Neural cell (in vitro differentiated cells): ENCODE data around the gene DIP2C. TPM values are rescaled to one million over a fixed set of nuclear protein-coding genes. Genes with fewer than 3 reads are reported as not detected.

ENCODE experiments used
- H2AFZ ChIP-seq: fragments of 200-600, 300-800 bp; sonication (generic), shearing (Covaris generic); 2 replicates; pipeline ENCODE4 v1.6.0; 2014; ENCODE audit warnings: low read depth, mild to moderate bottlenecking, antibody characterized with exemption, low read length, moderate library complexity
- H3F3A ChIP-seq: fragments of 200-600 bp; shearing (Covaris generic); 2 replicates; pipeline ENCODE4 v1.6.1; 2016; ENCODE audit warnings: mild to moderate bottlenecking, moderate library complexity, mixed read lengths, antibody characterized with exemption, low read length; ENCODE audit not compliant: insufficient read depth, poor library complexity, severe bottlenecking
- H3K27ac ChIP-seq: fragments of 200-600, 300-800 bp; sonication (generic), shearing (Covaris generic); 2 replicates; pipeline ENCODE4 v1.5.1; 2014; ENCODE audit warnings: mild to moderate bottlenecking, low read length, moderate library complexity
- H3K27me3 ChIP-seq: fragments of 300-800, 200-600 bp; sonication (generic), shearing (Covaris generic); 2 replicates; pipeline ENCODE4 v1.6.0; 2014; ENCODE audit warnings: mild to moderate bottlenecking, low read depth, low read length, moderate library complexity; ENCODE audit not compliant: insufficient read depth
- H3K36me3 ChIP-seq: fragments of 300-800, 200-600 bp; sonication (generic), shearing (Covaris generic); 2 replicates; pipeline ENCODE4 v1.5.1; 2014; ENCODE audit warnings: mild to moderate bottlenecking, antibody characterized with exemption, low read length, moderate library complexity; ENCODE audit not compliant: insufficient read depth
- H3K4me2 ChIP-seq: fragments of 300-800, 200-600 bp; sonication (generic), shearing (Covaris generic); 2 replicates; pipeline ENCODE4 v1.6.0; 2014; ENCODE audit warnings: mild to moderate bottlenecking, low read length
- H3K4me3 ChIP-seq: fragments of 300-800, 200-600 bp; sonication (generic), shearing (Covaris generic); 2 replicates; pipeline ENCODE4 v1.5.1; 2014; ENCODE audit warnings: mild to moderate bottlenecking, low read length, moderate library complexity
- H3K79me2 ChIP-seq: fragments of 200-600 bp; shearing (Covaris generic); replicated peaks from 2 replicates; pipeline ENCODE4 v1.6.0; 2014; ENCODE audit warnings: mild to moderate bottlenecking, low read length, moderate library complexity; ENCODE audit not compliant: insufficient read depth
- H3K9ac ChIP-seq: fragments of 300-800, 200-600 bp; sonication (generic), shearing (Covaris generic); 2 replicates; pipeline ENCODE4 v1.6.1; 2016; ENCODE audit warnings: mild to moderate bottlenecking, low read length, mixed read lengths
- H3K9me2 ChIP-seq: fragments of 200-600 bp; shearing (Covaris generic); 2 replicates; pipeline ENCODE4 v1.6.1; 2016; ENCODE audit warnings: mild to moderate bottlenecking, low read length, mixed read lengths; ENCODE audit not compliant: insufficient read depth
- H3K9me3 ChIP-seq: fragments of 200-600, 300-800 bp; sonication (generic), shearing (Covaris generic); 2 replicates; pipeline ENCODE4 v1.6.1; 2016; ENCODE audit warnings: mild to moderate bottlenecking, mixed run types, low read length, moderate library complexity, mixed read lengths
- H4K20me1 ChIP-seq: fragments of 200-600 bp; shearing (Covaris generic); 2 replicates; pipeline ENCODE4 v1.6.1; 2016; ENCODE audit warnings: mild to moderate bottlenecking, mixed run types; ENCODE audit not compliant: insufficient read depth
- CTCF ChIP-seq: fragments of 450-650 bp; IDR thresholded peaks from 2 replicates; pipeline ENCODE4 v1.5.1; 2014; ENCODE audit warnings: antibody characterized with exemption, mild to moderate bottlenecking, moderate library complexity; ENCODE audit not compliant: poor library complexity, severe bottlenecking
- EP300 ChIP-seq: fragments of 450-650 bp; conservative IDR thresholded peaks from 2 replicates; pipeline ENCODE4 v1.6.1; 2014; ENCODE audit warnings: antibody characterized with exemption, mild to moderate bottlenecking, moderate library complexity; ENCODE audit not compliant: poor library complexity, severe bottlenecking
- EZH2 ChIP-seq: fragments of 200-600, 300-800 bp; shearing (Covaris generic), sonication (generic); IDR thresholded peaks from 2 replicates; pipeline ENCODE4 v1.6.1; 2014; ENCODE audit warnings: antibody characterized with exemption, low read length, borderline replicate concordance, mild to moderate bottlenecking; ENCODE audit not compliant: insufficient read depth, poor library complexity, severe bottlenecking
- MXI1 ChIP-seq: fragments of 450-650 bp; conservative IDR thresholded peaks from 2 replicates; pipeline ENCODE4 v1.6.1; 2014; ENCODE audit warnings: antibody characterized with exemption, mild to moderate bottlenecking; ENCODE audit not compliant: poor library complexity, severe bottlenecking
- POLR2AphosphoS5 ChIP-seq: IDR thresholded peaks from 2 replicates; pipeline ENCODE4 v1.6.1; 2012
- RAD21 ChIP-seq: fragments of 450-650 bp; conservative IDR thresholded peaks from 2 replicates; pipeline ENCODE4 v1.6.1; 2014; ENCODE audit warnings: antibody characterized with exemption, mild to moderate bottlenecking, moderate library complexity
- REST ChIP-seq: IDR thresholded peaks from 2 replicates; pipeline ENCODE4 v1.6.1; 2012; ENCODE audit warnings: borderline replicate concordance
- SMC3 ChIP-seq: fragments of 450-650 bp; conservative IDR thresholded peaks from 2 replicates; pipeline ENCODE4 v1.6.1; 2014; ENCODE audit warnings: antibody characterized with exemption, mild to moderate bottlenecking, moderate library complexity; ENCODE audit not compliant: poor library complexity
- TAF1 ChIP-seq: IDR thresholded peaks from 2 replicates; pipeline ENCODE4 v1.6.1; 2012; ENCODE audit warnings: low read depth
- polyA plus RNA-seq: library from polyadenylated mRNA; depleted of rRNA; stranded (reverse); fragments of >200 nt; gene quantifications from 2 replicates; pipeline ENCODE4 v1.2.3, GENCODE V29; 2014

The DIP2C gene
- polyA plus RNA-seq, 1 donor from 2014 or later = 24.1 TPM

GRCh38 chr10:493391-494148 is 195.9 kb downstream of the DIP2C start:
- Histone ChIP-seq H2AFZ (no peak overlapping the region), H3K36me3 (no peaks in the 10 kb centered on the region), H3K9me3 (no peaks in the 10 kb centered on the region), H3K4me2 (no peak overlapping the region), H3K27ac (no peak overlapping the region), H3K27me3 (no peaks in the 10 kb centered on the region), H3K9me2 (no peaks in the 10 kb centered on the region), H3K9ac (no peak overlapping the region), H3K4me3 (peak overlapping the region; percentile 7), H4K20me1 (peaks cover 21% of the 10 kb centered on the region), H3K79me2 (peaks cover 61% of the 10 kb centered on the region), H3F3A (no peaks in the 10 kb centered on the region)
- no peak for TF ChIP-seq REST
- no peak for TF ChIP-seq CTCF
- TF ChIP-seq TAF1 = no peak
- no peak for TF ChIP-seq POLR2AphosphoS5
- TF ChIP-seq RAD21 = no peak
- TF ChIP-seq EP300 = no peak
- no peak for TF ChIP-seq MXI1
- TF ChIP-seq SMC3 = no peak
- no peak for TF ChIP-seq EZH2

- no peaks in the 10 kb centered on the region for H3K9me2 ChIP-seq
- no peak overlapping the region for H3K4me2 ChIP-seq
- peaks cover 68% of the 10 kb centered on the region for H3K79me2 ChIP-seq
- H3K9ac ChIP-seq = no peak overlapping the region
- H2AFZ ChIP-seq = no peak overlapping the region
- H3F3A ChIP-seq = no peaks in the 10 kb centered on the region
- no peaks in the 10 kb centered on the region for H3K27me3 ChIP-seq
- TF ChIP-seq REST = no peak
- no peak for TF ChIP-seq POLR2AphosphoS5
- TF ChIP-seq SMC3 = no peak
- TF ChIP-seq RAD21 = no peak
- no peak for TF ChIP-seq EP300
- TF ChIP-seq TAF1 = no peak
- TF ChIP-seq EZH2 = no peak
- no peak for TF ChIP-seq CTCF
- no peak for TF ChIP-seq MXI1
- no peak overlapping the region for H3K27ac ChIP-seq
- H3K9me3 ChIP-seq = no peaks in the 10 kb centered on the region
- no peaks in the 10 kb centered on the region for H3K36me3 ChIP-seq
- H4K20me1 ChIP-seq = peaks cover 21% of the 10 kb centered on the region
- H3K4me3 ChIP-seq = no peak overlapping the region
Measured at GRCh38 chr10:492836-493235, 196.6 kb downstream of the DIP2C start.
